Psoas muscle (tissue), 8 donors: ENCODE results near the gene RAB7B. TPM values are rescaled to one million over a fixed set of nuclear protein-coding genes. Genes with fewer than 3 reads are reported as not detected.

ENCODE experiments used
- ATAC-seq, 4 donors: fragments of 200-7000 bp; cut with Tn5 transposase; one replicate each; pipeline ENCODE4 v1.9.1; 2020; ENCODE audit warnings: moderate library complexity in 3 of 4, mild to moderate bottlenecking in 2 of 4
- DNase-seq, 2 donors: peaks; one replicate each; pipeline ENCODE4 v3.0.0-alpha.2; 2020
- H3K27ac ChIP-seq: fragments of 200-600 bp; one replicate; pipeline ENCODE4 v1.8.0; 2022
- H3K27me3 ChIP-seq, 3 donors: fragments of 200-600 bp in 1 of 3; one replicate each; pipeline versions ENCODE4 v1.6.1 to v1.8.0; 2013 to 2022; ENCODE audit warnings: low read length in 2 of 3, mild to moderate bottlenecking in 2 of 3, moderate library complexity in 1 of 3; ENCODE audit not compliant: insufficient read depth in 3 of 3
- H3K36me3 ChIP-seq, 2 donors: fragments of 200-600 bp in 1 of 2; one replicate each; pipeline versions ENCODE4 v1.6.1 to v1.8.0; 2013 to 2022; ENCODE audit warnings: low read depth in 1 of 2, mild to moderate bottlenecking in 1 of 2, moderate library complexity in 1 of 2; ENCODE audit not compliant: insufficient read depth in 1 of 2
- H3K4me1 ChIP-seq: fragments of 200-600 bp; one replicate; pipeline ENCODE4 v1.8.0; 2022
- H3K4me3 ChIP-seq: fragments of 200-600 bp; one replicate; pipeline ENCODE4 v1.8.0; 2022; ENCODE audit warnings: mild to moderate bottlenecking
- H3K9me3 ChIP-seq: fragments of 200-600 bp; one replicate; pipeline ENCODE4 v1.8.0; 2022
- WGBS, 3 donors: extraction: QIAGEN DNeasy Blood & Tissue Kit; methylation state at CpG; one replicate each; pipeline versions ENCODE4 v1.1.6 to v1.1.7; 2013; 5-methylcytosine and 5-hydroxymethylcytosine counted together
- intact Hi-C, 2 donors: fragments of 100-400 bp; cut with DNase I; formaldehyde crosslinking; loops; one replicate each; pipeline versions ENCODE4 v1.11.0 to v1.14.2; 2022
- polyA plus RNA-seq, 3 donors: library from polyadenylated mRNA; stranded (reverse); fragments of 200-250 nt; gene quantifications; one replicate each; pipeline ENCODE4 v1.2.3, GENCODE V29; 2013
- total RNA-seq, 4 donors: library from RNA; stranded (reverse); fragmentation: NEBNext Ultra II Directional in 2 of 4; extraction: Animal tissue kit (Norgen Biotek cat#: 25700) in 2 of 4; gene quantifications; one replicate each; pipeline versions ENCODE4 v1.2.1 to v1.2.4, GENCODE V29; 2021 to 2023
- TF ChIP-seq, protein P1 (sequence below): fragments of 200-600 bp; IDR thresholded peaks from one replicate; pipeline ENCODE4 v1.8.0; 2022; ENCODE audit warnings: antibody characterized with exemption
- donor health status: healthy with polysubstance abuse.
- donor health status: DM: no; HTN: no; CAD: no; lungs with moderate emphysema.
- donor health status: Bipolar disorder and iron deficiency.
- donor health status: healthy.
- donor health status: DM: yes; HTN: yes; CAD: no.
- donor health status: DM: no; HTN: no; CAD: no.
- donor health status: DM: no; HTN: no; CAD: no.
- donor health status: DM: yes; HTN: yes; CAD: no.

RAB7B gene
- total and polyA plus RNA-seq, 7 donors = 0.17 to 1.2 (median 0.34) TPM

DNA sequence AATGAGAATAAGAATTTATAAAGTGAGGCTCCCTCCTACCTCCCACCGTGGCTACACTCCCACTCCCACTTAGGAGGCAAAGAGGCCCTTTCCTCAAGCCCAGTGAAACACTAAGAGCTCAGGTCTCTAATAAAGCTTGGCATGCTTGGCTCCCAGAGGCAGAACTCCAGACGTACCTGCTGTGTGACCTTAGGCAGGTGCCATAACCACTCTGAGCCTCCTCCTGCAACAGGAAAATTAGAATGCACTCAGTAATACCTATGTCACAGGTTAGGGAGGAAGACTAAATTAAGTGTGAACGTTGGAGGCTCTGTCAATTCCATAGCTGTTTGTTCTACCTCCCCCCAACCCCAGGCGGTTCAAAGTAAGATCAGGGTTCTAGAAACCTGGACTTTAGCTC, 43.4 kb downstream of the RAB7B start:
- Histone ChIP-seq H3K36me3 (no peaks in the 10 kb centered on the region), H3K27me3 (no peaks in the 10 kb centered on the region), H3K27ac (no peak overlapping the region), H3K4me1 (peaks cover 18% of the 10 kb centered on the region), H3K4me3 (no peak overlapping the region), H3K9me3 (no peaks in the 10 kb centered on the region)
- TF ChIP-seq, protein P1, sequence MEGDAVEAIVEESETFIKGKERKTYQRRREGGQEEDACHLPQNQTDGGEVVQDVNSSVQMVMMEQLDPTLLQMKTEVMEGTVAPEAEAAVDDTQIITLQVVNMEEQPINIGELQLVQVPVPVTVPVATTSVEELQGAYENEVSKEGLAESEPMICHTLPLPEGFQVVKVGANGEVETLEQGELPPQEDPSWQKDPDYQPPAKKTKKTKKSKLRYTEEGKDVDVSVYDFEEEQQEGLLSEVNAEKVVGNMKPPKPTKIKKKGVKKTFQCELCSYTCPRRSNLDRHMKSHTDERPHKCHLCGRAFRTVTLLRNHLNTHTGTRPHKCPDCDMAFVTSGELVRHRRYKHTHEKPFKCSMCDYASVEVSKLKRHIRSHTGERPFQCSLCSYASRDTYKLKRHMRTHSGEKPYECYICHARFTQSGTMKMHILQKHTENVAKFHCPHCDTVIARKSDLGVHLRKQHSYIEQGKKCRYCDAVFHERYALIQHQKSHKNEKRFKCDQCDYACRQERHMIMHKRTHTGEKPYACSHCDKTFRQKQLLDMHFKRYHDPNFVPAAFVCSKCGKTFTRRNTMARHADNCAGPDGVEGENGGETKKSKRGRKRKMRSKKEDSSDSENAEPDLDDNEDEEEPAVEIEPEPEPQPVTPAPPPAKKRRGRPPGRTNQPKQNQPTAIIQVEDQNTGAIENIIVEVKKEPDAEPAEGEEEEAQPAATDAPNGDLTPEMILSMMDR = no peak
- intact Hi-C loops = loop anchor here in 1 of 2 donors (5.0 kb wide), 1 partner anchor 32 kb away; no protein-coding TSS in a partner anchor
- WGBS, 3 donors = 75 to 90% (median 81%) methylated on average over 4 of the region's 4 CpGs
- DNase-seq (no peak), ATAC-seq (no peak)

GRCh38 chr1:205955499-205955898, 47.7 kb downstream of the RAB7B start:
- 81 to 91% (median 89%) methylated on average over 1 of the region's 1 CpG for WGBS, 3 donors
- no peak for DNase-seq
- no peak for ATAC-seq
- Histone ChIP-seq H3K36me3 (no peaks in the 10 kb centered on the region), H3K4me3 (no peak overlapping the region), H3K27ac (no peak overlapping the region), H3K4me1 (peaks cover 16% of the 10 kb centered on the region), H3K9me3 (no peaks in the 10 kb centered on the region), H3K27me3 (no peaks in the 10 kb centered on the region)
- TF ChIP-seq, protein P1 = no peak
- intact Hi-C loops = no loop called here

GRCh38 chr1:205954819-205955404, 48.3 kb downstream of the RAB7B start:
- intact Hi-C loops = no loop called here
- WGBS, 3 donors = 86 to 90% (median 86%) methylated on average over 11 of the region's 11 CpGs
- H3K36me3 ChIP-seq = no peaks in the 10 kb centered on the region
- H3K4me3 ChIP-seq = no peak overlapping the region
- no peaks in the 10 kb centered on the region for H3K27me3 ChIP-seq
- H3K27ac ChIP-seq = no peak overlapping the region
- no peaks in the 10 kb centered on the region for H3K9me3 ChIP-seq
- no peak for ATAC-seq
- TF ChIP-seq, protein P1 = no peak
- DNase-seq = no peak
- H3K4me1 ChIP-seq = peaks cover 22% of the 10 kb centered on the region

DNA sequence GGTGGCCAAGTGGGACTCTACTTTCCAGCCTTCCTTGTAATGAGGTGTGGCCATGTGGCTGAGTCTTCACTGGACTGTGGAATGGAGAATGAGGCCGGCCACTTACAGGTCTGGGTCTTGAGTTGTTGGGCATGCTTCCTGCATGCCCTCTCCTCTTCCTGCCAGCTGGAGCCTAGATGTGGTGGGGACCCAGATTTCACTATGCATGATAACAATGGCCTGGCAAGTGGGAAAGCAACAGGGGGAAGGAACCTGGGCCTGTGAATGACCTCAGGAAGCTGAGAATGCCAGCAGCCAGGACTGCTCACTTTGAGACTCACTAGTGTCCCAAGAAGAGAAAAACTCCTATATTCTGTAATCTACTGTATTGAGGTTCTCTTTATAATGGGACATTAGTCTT, 51.4 kb downstream of the RAB7B start:
- Histone ChIP-seq H3K4me3 (no peak overlapping the region), H3K9me3 (no peaks in the 10 kb centered on the region), H3K27ac (no peak overlapping the region), H3K36me3 (no peaks in the 10 kb centered on the region), H3K27me3 (no peaks in the 10 kb centered on the region), H3K4me1 (peaks cover 32% of the 10 kb centered on the region)
- intact Hi-C loops = no loop called here
- 60 to 86% (median 80%) methylated on average over 1 of the region's 1 CpG for WGBS, 3 donors
- TF ChIP-seq, protein P1 = no peak
- ATAC-seq (no peak), DNase-seq (no peak)
